HG03097 (cell line): ENCODE data around the gene PVALEF.

Experiments
- ATAC-seq: cut with Tn5 transposase; IDR thresholded peaks from one replicate; pipeline ENCODE4 v1.9.1; 2021; ENCODE audit not compliant: unreplicated experiment, low FRiP score

The PVALEF gene

DNA sequence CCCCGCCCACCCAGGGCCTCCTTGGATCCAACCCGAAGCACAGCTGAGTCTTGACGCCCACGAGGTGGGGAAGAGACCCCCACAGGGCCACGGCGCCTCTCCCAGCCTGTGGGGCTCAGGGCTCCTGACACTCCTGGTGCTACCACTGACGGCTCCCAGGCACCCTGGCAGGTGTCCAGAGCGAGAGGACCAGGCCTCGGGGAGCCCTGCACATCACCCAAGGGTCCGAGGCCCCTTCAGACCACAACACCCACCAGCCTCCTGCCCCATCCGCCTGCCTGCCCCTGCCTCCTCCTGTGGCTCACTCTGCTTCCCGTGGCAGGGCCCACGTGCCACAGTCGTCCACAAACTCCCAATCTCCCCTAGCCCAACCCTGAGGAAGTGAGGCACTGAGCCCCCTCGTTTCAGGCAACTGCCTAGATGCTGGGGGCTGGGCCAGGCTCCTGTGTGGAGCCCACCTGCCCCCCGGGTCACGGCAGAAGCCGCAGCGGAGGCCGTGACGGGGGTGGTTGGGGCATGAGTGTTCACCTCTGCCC is 29.0 kb downstream of the PVALEF start:
- ATAC-seq = no peak

DNA sequence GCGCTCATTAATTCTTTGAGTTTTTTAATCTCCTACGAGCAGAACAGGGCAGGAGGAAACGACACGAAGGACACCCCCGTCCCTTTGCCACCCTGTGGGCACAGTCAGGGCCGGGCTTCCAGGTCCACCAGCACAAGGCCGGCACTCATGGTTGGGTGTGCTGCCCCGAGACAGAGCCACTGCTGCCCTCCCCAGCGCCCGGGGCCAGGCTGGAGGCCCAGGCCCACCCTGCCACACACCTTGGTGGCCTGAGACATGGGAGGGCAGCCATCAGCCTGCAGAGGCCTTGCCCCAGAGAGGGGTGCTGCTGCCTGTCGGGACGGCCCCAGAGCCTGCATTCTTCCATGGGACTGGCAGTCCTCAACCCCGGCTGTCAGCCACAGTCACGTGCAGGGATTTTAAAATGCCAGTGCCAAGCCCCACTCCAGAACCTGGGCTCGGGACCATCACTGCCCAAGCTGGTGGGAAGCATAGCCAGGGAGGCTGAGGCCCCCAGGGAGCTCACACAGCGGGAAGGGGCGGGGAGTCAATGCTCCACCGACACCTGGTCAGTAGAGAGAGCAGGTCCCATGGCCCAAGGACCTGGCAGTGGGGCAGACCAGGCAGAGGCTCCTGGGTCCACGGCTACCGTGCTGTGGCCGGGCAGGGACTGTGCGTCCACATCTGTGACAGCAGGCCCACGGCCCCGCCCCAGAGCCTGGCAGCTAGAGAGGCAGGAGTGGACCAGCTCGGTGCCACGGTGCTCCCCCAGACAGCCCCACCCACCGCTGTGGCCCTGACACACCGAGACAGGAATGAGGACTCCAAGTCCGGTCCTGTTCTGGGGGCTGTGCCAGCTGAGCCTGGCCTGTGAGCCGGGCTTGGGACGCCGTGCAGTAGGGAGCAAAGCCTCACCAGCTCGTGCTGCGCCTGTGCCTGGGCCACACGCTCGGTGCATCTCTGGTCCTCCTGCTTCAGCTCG is 29.9 kb downstream of the PVALEF start:
- ATAC-seq = no peak

DNA sequence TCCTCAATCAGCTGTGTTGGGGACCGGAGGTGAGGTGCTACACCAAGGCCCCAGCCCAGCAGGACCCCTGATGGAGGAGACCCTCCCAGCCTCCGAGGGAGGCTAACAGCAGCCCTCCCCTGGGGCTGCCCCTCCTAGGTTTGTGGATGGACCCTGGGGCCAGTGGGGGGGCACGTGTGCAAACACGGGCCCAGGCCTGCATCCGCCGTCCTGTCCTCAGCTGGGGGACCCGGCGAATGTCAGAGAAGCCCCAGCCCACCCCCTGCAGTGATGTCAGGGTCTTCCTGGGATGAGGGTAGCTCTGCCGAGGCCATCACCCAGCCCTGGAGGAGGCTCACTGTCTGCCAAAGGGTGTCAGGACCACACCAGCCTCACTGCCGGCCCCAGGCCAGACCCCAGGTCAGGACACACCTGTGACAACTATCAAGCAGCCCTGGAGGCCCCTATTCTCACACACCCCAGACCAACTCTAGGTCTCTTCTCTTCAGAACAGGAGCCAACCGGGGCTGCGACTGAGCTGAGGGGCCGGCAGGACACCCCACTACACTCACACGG is 30.7 kb downstream of the PVALEF start:
- no peak for ATAC-seq

DNA sequence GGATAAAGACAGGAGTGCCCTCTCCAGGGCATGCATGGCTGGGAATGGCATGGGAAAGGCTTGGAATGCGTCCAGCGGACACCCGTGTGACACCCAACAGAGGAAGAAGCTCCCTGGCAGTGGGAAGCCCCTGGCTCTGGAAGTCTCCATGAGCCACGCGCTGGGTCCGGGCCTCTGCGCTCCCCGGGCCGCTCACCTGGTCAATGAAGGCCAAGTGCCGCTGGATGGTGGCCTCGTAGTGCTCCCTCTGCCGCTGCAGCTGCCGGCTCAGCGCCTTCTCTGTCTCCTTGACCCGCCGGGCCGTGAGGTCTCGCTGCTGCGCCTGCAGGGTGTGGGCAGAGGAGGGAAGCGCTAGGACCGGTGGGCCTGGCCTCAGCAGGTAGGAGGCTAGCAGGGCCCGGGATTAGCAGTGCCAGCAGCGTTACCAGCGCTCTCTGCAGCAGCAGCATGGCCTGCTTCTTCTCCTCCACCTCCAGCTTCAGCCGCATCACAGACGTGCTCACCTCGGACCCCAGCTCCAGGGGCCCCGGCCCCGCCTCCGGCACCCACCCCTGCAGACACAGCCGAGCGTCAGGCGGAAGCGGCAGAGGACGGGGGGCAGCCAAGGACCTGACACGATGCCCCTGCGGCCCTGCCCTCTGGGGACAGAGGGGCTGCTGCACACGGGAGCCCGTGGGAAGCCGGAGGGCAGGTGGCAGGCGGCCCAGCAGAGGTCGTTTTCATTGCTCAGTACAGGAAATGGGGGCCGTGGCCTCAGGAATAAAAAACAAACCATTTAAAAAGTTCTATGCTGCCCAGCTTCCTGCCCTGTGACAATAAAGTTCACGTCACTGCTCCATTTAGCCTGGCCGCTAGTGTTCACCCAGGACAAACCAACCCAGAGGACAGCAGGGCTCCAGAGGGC is 31.4 kb downstream of the PVALEF start:
- no peak for ATAC-seq

DNA sequence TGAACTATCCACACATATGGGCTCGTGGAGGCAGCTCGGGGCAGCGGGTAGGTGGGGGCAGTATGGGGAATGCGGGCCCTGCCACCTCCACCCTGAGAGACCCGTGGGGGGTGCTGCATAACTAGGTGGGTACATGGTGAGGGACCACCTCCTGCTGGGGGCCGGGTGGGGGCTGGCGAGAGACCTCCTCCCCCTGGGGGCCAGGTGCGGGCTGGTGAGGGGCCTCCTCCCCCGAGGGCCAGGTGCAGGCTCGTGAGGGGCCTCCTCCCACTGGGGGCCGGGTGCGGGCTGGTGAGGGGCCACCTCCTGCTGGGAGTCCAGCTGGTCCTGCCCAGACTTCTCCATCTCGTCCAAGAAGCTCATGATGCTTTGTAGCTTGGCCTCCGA is 32.1 kb downstream of the PVALEF start:
- no peak for ATAC-seq

DNA sequence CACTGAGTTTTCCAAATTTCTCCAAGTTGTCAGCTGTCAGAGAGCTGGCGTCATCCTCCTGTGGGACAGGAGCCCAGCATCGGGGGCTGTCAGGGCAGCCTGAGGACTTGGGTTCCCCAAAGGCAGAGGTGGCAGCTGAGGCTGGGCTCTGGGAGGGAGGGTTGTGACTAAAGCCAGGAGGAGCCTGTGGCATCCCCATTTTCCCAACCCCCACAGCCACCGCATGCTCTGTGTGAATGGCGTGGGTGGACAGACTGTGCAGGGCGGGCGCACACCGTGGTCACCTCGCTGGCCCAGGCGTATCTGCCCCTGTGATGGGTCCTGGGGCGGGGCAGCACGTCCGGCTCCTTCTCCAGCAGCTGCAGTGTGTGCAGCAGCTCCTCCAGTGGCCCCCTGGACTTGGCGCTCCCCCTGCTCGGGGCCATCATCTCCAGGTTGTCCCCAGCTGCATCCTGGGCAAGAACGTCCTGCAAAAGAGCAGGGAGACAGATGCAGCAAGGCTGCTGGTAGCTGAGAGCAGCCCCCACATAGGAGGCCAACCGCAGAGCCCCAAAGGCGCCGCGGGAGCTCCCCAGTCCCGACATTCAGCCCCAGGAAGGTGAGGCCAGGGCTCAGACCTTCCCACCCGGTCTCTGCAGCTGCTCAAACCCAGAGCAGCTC is 32.7 kb downstream of the PVALEF start:
- no peak for ATAC-seq

DNA sequence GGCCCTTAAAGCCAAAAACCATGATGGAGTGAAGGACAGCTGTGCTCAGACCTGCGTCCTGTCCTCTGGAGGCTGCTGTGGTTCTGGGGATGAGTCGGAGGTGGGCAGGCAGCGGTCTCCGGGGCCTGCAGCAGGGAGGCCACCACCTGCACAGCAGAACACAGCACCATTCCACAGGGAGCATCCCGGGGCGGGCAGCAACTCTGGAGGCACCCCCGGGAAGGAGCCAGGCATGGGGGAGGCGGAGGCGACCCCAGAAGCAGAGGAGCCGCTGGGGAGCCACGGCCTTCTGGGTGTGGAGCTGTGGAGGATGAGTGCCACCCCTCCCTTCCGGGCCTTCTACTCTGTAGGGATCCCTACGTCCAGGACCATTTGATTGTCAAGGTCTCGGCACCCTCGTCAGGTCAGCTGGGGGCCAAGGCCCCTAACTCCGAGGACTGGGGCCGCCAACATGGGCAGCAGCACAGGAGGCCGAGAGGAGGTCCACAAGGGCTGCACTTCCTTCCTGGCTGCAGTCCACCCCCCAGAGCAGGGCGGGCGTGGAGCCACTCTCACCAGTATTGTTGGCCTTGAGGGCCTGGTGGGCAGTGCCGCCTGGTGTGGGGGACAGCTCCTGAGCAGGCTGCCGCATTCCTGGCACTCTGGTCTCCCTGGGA is 33.6 kb downstream of the PVALEF start:
- ATAC-seq = no peak

DNA sequence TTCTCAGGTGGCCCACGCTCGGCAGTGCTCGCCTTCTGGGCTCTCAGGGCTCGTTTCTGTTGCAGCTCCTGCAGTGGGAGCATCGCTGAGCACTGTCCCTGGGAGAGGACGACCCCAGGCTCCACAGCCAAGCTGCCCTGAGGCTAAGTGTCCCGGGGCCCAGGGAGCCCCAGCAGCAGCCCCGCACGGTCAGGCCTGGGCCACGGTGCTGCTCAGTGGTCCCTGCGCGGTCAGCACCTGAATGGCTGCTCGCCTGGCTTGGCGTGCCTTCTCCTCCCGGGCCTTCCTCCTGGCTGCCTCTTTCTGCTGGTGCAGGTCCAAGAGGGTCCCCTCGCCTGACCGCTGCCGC is 34.1 kb downstream of the PVALEF start:
- ATAC-seq = no peak

DNA sequence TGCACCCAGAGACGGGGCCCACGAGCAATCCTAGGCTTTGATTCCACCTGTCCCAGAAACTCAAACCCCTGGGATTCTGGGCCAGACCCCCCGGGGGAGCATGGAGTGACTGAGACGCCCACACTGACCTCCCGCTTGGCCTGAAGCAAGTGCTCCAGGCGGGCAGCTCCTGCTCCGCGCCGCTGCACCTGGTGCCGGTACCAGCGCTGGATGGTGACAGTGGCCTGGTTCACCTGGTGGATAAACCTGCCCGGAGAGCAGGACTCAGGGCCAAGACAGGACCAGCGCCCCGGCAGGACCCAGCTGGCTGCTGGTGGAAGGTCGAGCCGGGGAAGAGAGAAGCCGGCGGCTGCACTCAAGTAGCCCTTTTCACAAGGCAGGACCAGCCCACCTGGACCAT is 34.9 kb downstream of the PVALEF start:
- ATAC-seq = no peak

DNA sequence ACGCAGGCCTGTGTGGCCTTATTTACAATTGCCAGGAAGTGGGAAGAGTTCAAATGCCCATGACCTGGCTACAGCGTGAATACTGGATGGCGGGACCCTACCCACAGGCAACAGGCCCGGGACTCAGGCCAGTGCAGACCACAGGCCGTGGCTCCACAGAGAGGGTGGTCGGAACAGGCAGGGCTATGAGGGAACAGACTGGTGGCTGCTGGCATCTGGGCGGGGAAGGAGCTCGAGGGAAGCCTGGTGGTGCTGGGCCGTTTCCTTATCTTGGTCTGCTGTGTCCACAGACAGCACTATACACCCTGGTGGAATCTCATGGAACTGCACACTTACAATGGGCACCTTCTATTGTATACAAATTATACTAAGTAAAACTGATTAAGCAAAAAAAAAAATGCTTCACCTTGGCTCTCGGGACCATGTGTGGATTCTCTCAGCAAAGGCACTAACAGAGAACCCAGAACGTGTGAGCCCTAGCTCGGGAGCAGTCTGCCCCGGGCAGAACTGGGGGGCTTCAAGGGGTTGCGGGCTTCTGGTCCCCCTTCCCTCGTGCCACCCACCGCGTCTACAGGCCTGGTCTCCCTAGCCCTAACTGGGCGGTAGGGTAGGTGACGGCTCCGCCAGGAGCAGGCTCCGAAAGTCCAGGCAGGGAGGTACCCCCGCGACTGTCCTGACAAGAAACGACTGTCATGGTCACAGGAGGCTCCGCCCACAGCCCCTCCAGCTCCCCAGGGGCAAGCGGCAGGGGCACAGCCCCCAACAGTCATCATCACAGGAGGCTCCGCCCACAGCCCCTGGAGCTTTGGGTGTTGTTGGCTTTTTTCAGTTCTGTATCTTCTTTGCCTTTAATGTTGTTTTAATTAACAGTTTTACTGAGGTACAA is 35.6 kb downstream of the PVALEF start:
- ATAC-seq = no peak

DNA sequence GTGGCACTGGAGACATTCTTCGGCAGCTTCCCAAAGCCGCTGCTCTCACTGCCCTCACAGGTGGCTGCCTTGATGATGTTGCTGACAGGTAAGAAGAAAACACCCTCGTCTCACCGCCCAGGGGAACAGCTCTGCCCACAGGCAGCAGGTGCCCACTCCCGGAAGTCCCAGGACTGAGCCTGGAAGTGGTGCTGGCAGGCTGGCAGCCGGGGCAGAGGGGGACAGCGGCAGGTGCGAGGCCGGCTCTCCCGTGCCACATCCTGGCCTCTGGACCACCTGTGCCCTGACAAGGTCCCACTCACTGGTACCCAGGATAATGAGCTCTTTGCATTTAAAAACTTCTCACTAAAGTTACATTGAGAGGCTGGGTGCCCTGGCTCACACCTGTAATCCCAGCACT is 37.0 kb downstream of the PVALEF start:
- no peak for ATAC-seq

DNA sequence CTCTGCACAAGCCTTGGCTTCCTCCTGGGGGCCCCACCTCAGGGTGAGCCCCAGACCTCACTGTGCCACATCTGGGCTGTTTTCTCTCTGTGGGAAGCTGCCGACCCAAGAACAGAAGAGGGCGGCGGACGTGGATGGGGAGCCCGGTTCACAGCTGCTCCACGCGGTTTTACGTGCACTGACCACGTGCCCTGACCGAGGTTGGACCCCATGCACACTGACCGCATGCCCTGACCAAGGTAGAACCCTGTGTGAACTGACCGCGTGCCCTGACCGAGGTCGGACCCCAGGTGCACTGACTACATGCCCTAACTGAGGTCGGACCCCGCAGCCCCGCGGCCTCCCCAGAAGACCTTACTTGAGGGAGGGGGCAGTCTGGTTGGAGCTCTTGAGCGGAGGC is 37.8 kb downstream of the PVALEF start:
- ATAC-seq = no peak

DNA sequence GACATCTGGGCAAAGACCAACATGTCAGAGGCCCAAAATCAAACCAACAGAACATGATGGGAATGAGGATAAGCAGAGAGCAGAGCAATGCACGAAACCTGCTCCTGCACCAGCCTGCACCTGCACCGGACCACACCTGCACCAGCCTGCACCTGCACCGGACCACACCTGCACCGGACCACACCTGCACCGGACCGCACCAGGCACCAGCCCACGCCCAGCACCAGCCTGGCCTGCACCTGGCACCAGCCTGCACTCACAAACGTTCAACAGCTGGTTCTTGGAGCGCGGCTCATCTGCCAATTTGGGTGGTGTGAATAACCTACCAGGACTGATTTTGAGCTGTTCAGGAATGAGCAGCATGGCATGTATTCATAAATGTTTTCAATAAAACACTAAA is 39.3 kb downstream of the PVALEF start:
- no peak for ATAC-seq

DNA sequence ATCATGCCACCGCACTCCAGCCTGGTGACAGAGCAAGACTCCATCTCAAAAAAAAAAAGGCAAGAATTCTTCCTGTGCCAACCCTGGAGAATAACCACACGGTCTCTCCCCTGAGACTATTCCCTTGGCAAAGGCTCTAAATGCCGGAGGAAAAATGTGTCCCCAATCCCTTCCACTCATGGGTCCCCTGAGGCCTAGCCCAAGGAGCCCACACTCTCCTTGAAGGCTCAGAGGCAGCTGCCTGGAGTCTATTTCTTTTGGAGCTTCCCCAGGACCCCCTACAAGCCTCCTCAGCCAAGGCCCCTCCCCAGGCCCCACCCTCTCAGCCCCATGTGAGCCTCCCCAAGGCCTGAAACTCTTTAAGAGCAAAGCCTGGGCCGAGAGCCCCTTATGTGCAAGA is 40.9 kb downstream of the PVALEF start:
- no peak for ATAC-seq

DNA sequence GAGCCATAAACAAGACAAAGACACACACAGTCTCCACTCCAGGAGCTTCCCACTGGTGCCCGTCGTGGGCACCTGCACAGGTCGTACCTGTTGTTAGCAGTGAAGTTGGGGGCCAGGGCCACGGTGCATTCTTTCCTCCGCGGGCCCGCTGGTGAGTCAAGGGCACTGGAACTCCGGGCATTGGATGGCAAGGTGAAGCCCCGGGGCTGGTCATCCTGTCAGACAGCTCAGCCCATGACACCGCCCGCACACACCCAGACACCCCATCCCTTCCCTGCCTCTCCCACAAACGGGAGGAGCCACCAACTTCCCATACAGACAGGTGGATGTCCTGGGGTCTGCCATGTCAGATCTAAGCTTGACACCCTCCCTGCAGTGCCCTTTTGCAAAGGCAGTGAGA is 41.4 kb downstream of the PVALEF start:
- ATAC-seq = no peak

DNA sequence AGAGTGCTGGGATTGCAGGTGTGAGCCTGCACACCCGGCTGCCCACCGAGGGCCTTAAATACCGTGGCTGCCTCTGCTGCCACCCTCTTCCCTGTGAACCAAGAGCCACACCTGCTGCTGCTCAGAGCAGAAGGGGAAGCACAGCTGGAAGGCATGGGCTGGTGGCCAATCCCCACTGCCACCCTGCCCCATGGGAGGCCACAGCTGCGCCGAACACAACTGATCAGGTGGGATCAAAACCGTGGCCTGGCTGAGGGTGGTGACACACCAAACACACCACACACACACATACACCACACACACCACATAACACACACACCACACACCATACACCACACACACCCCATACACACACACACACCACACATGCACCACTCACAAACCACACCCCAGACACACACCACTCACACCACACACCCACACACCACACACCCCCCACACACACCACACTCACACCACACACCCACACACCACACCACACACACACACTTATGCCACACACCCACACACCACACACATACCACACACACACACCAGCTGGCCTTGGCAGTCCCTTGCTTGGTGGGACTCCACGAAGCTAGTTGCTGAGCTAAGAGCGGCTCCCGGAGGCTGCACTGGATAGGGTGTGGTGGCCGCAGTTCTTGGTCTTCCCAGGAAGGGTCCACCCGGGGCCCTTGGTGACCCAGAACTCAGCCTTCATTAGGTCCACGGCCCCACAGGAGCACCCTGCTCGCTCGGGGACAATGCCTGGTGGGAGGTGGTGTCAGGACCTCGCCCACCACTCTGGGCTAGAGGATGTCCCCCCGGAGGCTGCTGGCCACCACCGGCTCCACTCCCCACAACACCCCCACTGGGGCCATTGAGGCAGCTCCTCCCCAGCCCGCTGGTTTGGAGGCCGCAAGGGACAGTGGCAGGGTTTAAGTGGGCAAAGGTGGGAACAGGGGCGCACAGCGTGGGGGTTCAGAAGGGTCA is 42.6 kb downstream of the PVALEF start:
- ATAC-seq = no peak

DNA sequence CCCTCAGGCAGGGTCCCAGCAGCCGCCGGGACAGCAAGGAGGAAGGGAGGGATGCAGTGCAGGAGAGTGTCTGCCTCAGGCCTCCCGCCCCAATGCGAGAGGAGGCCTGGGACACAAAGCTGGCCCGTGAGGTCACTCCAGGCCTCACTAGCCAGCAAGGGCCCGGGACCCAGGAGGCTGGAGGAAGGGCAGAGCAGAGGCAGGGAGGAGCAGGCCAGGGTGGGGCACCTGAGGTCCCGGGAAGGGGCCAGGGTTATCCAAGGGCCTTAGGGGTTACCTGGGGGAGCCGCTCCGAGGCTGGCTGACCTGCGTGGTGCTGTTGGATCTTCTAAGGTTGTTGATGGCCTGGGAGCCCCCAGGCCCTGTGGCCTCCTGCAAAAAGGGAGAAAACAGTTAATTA is 43.3 kb downstream of the PVALEF start:
- ATAC-seq = no peak

DNA sequence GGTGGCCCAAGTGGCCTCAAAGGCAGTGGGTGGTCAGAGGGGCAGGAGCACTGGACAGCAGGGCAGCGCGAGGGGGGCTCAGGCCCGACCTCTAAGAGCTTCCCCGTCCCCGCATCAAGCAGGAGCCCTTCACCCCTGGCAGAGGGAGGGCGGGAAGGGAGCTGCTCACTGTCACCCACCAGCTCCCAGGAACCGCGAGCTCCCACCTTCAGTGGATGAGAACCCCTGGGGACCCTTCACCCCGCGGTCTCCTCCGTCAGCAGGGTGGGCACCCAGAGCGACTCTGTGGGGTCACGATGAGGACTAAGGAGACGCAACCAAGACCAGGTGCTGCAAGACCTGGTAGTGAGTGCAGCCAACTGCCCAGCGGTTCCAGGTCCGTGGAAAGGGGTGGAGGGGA is 43.8 kb downstream of the PVALEF start:
- no peak for ATAC-seq
